NCI-H146 treated with DMSO at 0.1 percent for 48 hours (cell line): ENCODE results near the gene PCDHGA11.
"Not testable (repeated sequence)": the region's sequence is repeated elsewhere in the genome, so short reads cannot be mapped to it uniquely, and the experiment has no call there.

Experiments
- DNase-seq: peaks from one replicate; lab custom pipeline; 2025; ENCODE audit not compliant: unreplicated experiment; lab: John Stamatoyannopoulos, UW

PCDHGA11 gene

GRCh38 chr5:141398608-141399007 is 22.2 kb upstream of the PCDHGA11 start:
- no peak for DNase-seq

- DNase-seq = no peak
These were observed 21.1 kb upstream of the PCDHGA11 start for GRCh38 chr5:141399555-141400258.

- no peak for DNase-seq
These were observed 18.2 kb upstream of the PCDHGA11 start, which contains the start of gene PCDHGA9 for GRCh38 chr5:141402553-141403243. Gene PCDHGA9 (plus strand): TSS chr5:141402778. CDS start chr5:141402953, 175 bp downstream.

- no peak for DNase-seq
These were observed 17.5 kb upstream of the PCDHGA11 start for GRCh38 chr5:141403387-141403786.

- not testable (repeated sequence) for DNase-seq
These were observed 12.9 kb upstream of the PCDHGA11 start, which contains the start of gene PCDHGB6 for GRCh38 chr5:141407790-141408505. Gene PCDHGB6 (plus strand): TSS chr5:141408021. CDS start chr5:141408203, 182 bp downstream.

GRCh38 chr5:141409598-141410306 is 11.1 kb upstream of the PCDHGA11 start:
- DNase-seq = no peak

- no peak for DNase-seq
These were observed 9.3 kb upstream of the PCDHGA11 start for GRCh38 chr5:141411575-141411974.

GRCh38 chr5:141412854-141413539 is 7.9 kb upstream of the PCDHGA11 start, which contains the start of gene PCDHGA10:
Gene PCDHGA10 (plus strand): TSS chr5:141412987. CDS start chr5:141413176, 189 bp downstream.
- DNase-seq = no peak

- no peak for DNase-seq
These were observed 7.2 kb upstream of the PCDHGA11 start for GRCh38 chr5:141413540-141414069.

GRCh38 chr5:141414548-141415274 is 6.1 kb upstream of the PCDHGA11 start:
- not testable (repeated sequence) for DNase-seq

- not testable (repeated sequence) for DNase-seq
These were observed 5.6 kb upstream of the PCDHGA11 start for GRCh38 chr5:141415275-141415618.

- DNase-seq = not testable (repeated sequence)
These were observed 3.2 kb upstream of the PCDHGA11 start, which contains the start of gene PCDHGB7 for GRCh38 chr5:141417494-141418172. Gene PCDHGB7 (plus strand): TSS chr5:141417677. CDS start chr5:141417860, 183 bp downstream.

- DNase-seq = no peak
These were observed 1.6 kb upstream of the PCDHGA11 start for GRCh38 chr5:141419074-141419880.

GRCh38 chr5:141421489-141421855 is 621 bp downstream of the PCDHGA11 start:
- DNase-seq = no peak

GRCh38 chr5:141422742-141423291 is 2.0 kb downstream of the PCDHGA11 start:
- no peak for DNase-seq

GRCh38 chr5:141427783-141428426 is 7.1 kb downstream of the PCDHGA11 start:
- no peak for DNase-seq
